Kidney tubule cell (primary cell): Measurements from ENCODE around the gene OPTN.

Experiments
- DNase-seq: peaks from one replicate; pipeline ENCODE4 v3.0.0-alpha.2; 2018; ENCODE audit warnings: low spot score

Gene OPTN

DNA sequence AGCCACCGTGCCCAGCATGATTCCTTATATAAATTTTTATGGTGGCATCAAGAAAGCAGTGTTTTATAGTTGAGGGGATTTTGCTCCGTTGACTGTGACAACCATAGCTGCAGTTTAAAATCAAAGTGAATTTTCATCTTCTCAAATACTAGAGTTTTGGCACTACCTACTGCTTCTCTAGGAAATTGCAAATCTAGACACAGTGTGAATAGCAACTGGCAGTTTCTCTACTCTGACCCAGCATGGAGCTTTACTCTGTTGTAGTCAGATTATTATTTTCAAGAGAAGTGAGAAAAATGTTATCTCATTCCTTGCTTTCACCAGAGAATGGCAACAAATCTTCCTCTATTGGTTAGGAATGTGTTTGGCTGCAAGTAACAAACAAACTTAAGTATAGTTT, 84.3 kb downstream of the OPTN start:
- no peak for DNase-seq

DNA sequence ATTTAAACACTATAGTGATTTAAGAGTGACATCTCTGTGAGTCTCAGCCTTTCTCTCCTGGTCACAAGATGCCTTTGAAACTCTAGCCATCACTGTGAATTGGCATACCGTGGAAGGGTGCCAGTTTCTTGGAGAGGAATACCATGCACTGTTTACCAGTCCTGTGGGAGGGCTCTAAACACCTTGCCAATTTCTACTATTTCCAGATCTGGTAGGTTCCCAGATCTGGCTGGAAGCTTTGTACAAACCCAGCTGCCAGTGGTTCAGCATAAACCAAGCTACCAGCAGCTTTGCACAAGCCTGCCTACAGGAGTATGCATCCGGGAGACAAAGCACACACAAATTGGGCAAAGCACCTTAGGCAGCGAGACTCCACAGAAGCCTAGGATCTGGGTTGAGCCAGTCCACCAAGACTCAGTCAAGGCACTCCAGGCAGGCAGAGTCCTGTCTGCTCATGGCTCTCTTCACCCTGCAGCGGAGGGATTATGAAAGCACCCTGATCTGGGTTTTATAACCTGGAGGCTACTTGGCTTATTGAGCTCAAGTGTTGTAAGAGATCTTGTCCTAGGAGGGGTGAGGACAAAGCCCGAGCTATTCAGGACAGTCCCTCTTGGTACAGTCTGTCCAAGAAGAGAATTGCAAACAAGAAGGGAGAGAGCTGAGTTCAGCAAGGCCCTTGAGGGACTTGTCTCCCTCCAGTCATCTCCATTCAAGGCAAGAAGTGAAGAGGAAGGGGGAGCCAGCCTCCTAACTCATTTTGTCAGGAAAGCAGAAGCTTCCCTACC, 85.0 kb downstream of the OPTN start:
- no peak for DNase-seq

DNA sequence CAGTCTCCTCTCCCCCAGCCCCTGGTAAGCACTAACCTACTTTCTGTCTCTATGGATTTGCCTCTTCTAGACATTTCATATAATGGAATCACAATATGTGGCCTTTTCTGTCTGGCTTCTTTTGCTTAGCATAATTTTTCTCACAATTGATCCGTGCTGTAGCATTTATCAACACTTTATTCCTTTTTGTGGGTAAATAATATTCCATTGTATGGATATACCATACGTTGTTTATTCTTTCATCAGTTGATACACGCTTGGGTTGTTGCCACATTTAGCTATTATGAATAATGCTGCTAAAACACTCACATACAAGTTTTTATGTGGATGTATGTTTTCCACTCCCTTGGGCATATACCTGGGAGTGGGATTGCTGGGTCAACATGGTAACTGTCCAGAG, 87.2 kb downstream of the OPTN start:
- DNase-seq = no peak
